MCF 10A (cell line): ENCODE results near the gene APH1A. TPM values are rescaled to one million over a fixed set of nuclear protein-coding genes. Genes with fewer than 3 reads are reported as not detected.

Source experiments
- BruUV-seq: library from RNA; stranded (reverse); fragments of 400-500 nt; replicated peaks from 2 replicates; lab custom pipeline; 2021; lab: Mats Ljungman, UMichigan
- CTCF ChIA-PET: fragments of 300-600 bp; sonication (Branson Sonifier 250); formaldehyde crosslinking; extraction: SDS; loops from one replicate; lab custom pipeline; 2021; ENCODE audit warnings: antibody characterized with exemption, inconsistent platforms; lab: Yijun Ruan, JAX
- POLR2A ChIA-PET: fragments of 300-600, 350-650 bp; sonication (Branson Sonifier 250); formaldehyde crosslinking; extraction: SDS; loops from one replicate; lab custom pipeline; 2020; ENCODE audit warnings: antibody characterized with exemption, inconsistent platforms; lab: Yijun Ruan, JAX
- DNase-seq: peaks from one replicate; pipeline ENCODE4 v3.0.0-alpha.2; 2018; ENCODE audit not compliant: unreplicated experiment
- H3K27ac Mint-ChIP-seq: one replicate; pipeline ENCODE4 v1.8.0; 2022; ENCODE audit warnings: mild to moderate bottlenecking, low read depth, mixed read lengths; ENCODE audit not compliant: unreplicated experiment
- H3K27me3 Mint-ChIP-seq: one replicate; pipeline ENCODE4 v1.8.0; 2022; ENCODE audit warnings: mixed read lengths; ENCODE audit not compliant: insufficient read depth, unreplicated experiment
- H3K36me3 Mint-ChIP-seq: one replicate; pipeline ENCODE4 v1.8.0; 2022; ENCODE audit warnings: mild to moderate bottlenecking, moderate library complexity, mixed read lengths; ENCODE audit not compliant: insufficient read depth, unreplicated experiment
- H3K4me1 Mint-ChIP-seq: one replicate; pipeline ENCODE4 v1.8.0; 2022; ENCODE audit warnings: mixed read lengths; ENCODE audit not compliant: insufficient read depth, unreplicated experiment
- H3K4me3 Mint-ChIP-seq: one replicate; pipeline ENCODE4 v1.8.0; 2022; ENCODE audit warnings: mild to moderate bottlenecking, moderate library complexity, mixed read lengths; ENCODE audit not compliant: unreplicated experiment
- H3K9me3 Mint-ChIP-seq: one replicate; pipeline ENCODE4 v1.8.0; 2022; ENCODE audit warnings: mixed read lengths; ENCODE audit not compliant: unreplicated experiment
- CTCF ChIP-seq: fragments of 200-600 bp; IDR thresholded peaks from one replicate; pipeline ENCODE4 v1.8.0; 2022; ENCODE audit warnings: antibody characterized with exemption, mild to moderate bottlenecking; ENCODE audit not compliant: unreplicated experiment
- intact Hi-C: fragments of 100-400 bp; cut with micrococcal nuclease; formaldehyde crosslinking; loops from 2 replicates; pipeline ENCODE4 v1.14.1; 2022
- total RNA-seq: library from RNA; stranded (reverse); gene quantifications from 2 replicates; pipeline ENCODE4 v1.2.3, GENCODE V29; 2022

Gene APH1A
- total RNA-seq, 1 experiment from 2014 or later = 123 TPM

- peaks cover 100% of the 10 kb centered on the region for H3K36me3 Mint-ChIP-seq
- no peaks in the 10 kb centered on the region for H3K9me3 Mint-ChIP-seq
- no peak for DNase-seq
- ChIA-PET POLR2A (interaction anchor here (1.1 to 1.7 kb wide), 3 partner anchors 8 to 18 kb away, joined by 4 to 6 read pairs (median 5); partner anchors contain the start of gene PRPF3), CTCF (no interaction called here)
- BruUV-seq = no TSS peak
- H3K4me1 Mint-ChIP-seq = no peaks in the 10 kb centered on the region
- no peak for TF ChIP-seq CTCF
- H3K27ac Mint-ChIP-seq = no peak overlapping the region
- no peaks in the 10 kb centered on the region for H3K27me3 Mint-ChIP-seq
- intact Hi-C loops = no loop called here
- no peak overlapping the region for H3K4me3 Mint-ChIP-seq
Measured at GRCh38 chr1:150302902-150303301, 34.1 kb upstream of the APH1A start.

DNA sequence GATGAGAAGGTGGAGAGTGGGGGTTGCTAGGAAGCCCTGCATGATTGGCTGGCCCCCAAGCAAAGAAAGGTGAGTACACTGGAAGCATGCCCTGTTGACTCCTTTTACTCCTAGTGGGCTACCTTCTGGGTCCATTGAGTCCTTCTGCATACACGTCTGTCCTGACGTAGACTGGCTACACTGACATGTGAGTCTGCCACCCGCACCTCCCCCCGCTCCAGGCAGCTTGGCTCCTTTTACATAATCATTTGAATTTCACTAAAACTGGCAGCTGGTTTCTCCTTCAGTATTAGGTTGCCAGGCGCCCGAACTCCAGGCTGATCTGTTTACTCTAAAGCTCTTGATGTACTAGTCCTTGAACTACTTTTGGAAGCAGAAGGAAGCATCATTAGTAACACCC lies 33.5 kb upstream of the APH1A start:
- Mint-ChIP-seq H3K27ac (no peak overlapping the region), H3K4me3 (no peak overlapping the region), H3K4me1 (no peaks in the 10 kb centered on the region), H3K9me3 (no peaks in the 10 kb centered on the region), H3K27me3 (no peaks in the 10 kb centered on the region), H3K36me3 (peaks cover 100% of the 10 kb centered on the region)
- CTCF ChIA-PET = interaction anchor here (1.1 kb wide), 1 partner anchor 21 kb away, joined by 4 read pairs; no protein-coding TSS in a partner anchor
- intact Hi-C loops = no loop called here
- BruUV-seq = no TSS peak
- DNase-seq = no peak
- no peak for TF ChIP-seq CTCF
- POLR2A ChIA-PET = interaction anchor here (0.7 to 1.7 kb wide), 6 partner anchors 10 to 68 kb away, joined by 3 to 5 read pairs (median 3); partner anchors contain the start of gene PRPF3

DNA sequence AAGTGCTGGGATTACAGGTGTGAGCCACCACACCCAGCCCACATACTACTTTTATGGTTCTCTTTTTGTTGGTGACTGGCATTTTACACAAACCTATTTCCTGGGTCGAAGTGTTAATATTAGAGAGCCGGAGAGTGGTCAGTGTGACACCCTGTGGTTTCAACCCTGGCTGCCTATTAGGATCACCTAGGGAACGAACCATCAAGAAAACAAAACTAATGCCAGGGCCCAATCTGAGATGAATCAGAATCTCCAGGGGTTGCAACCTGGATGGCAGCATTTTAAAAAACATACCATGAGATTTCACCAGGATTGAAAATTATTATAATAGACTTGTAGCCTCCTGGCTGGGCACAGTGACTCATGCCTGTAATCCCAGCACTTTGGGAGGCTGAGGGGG lies 30.9 kb upstream of the APH1A start:
- peaks cover 100% of the 10 kb centered on the region for H3K36me3 Mint-ChIP-seq
- no peaks in the 10 kb centered on the region for H3K27me3 Mint-ChIP-seq
- POLR2A ChIA-PET = interaction anchor here (0.6 to 1.5 kb wide), 4 partner anchors 12 to 812 kb away, joined by 3 to 4 read pairs (median 4); partner anchors contain the start of gene PRPF3
- no peak for TF ChIP-seq CTCF
- no peaks in the 10 kb centered on the region for H3K9me3 Mint-ChIP-seq
- no peak for DNase-seq
- no peak overlapping the region for H3K27ac Mint-ChIP-seq
- intact Hi-C loops = no loop called here
- BruUV-seq = no TSS peak
- CTCF ChIA-PET = interaction anchor here (1.3 to 1.8 kb wide), 2 partner anchors 44 to 46 kb away, joined by 4 to 7 read pairs; no protein-coding TSS in a partner anchor
- H3K4me3 Mint-ChIP-seq = no peak overlapping the region
- peaks cover 15% of the 10 kb centered on the region for H3K4me1 Mint-ChIP-seq

GRCh38 chr1:150295476-150295875 lies 26.7 kb upstream of the APH1A start:
- intact Hi-C loops = no loop called here
- DNase-seq = no peak
- ChIA-PET CTCF (interaction anchor here (0.6 to 1.4 kb wide), 6 partner anchors 8 to 777 kb away, joined by 3 to 6 read pairs (median 4); no protein-coding TSS in a partner anchor), POLR2A (interaction anchor here (0.6 to 3.9 kb wide), 10 partner anchors 8 to 1030 kb away, joined by 3 to 15 read pairs (median 4); partner anchors contain the start of genes ANP32E, APH1A, CIART and PRPF3)
- no peaks in the 10 kb centered on the region for H3K27me3 Mint-ChIP-seq
- TSS peak; percentile 11 for BruUV-seq
- peaks cover 26% of the 10 kb centered on the region for H3K4me1 Mint-ChIP-seq
- H3K4me3 Mint-ChIP-seq = peak overlapping the region; percentile 93
- TF ChIP-seq CTCF = no peak
- no peaks in the 10 kb centered on the region for H3K9me3 Mint-ChIP-seq
- H3K36me3 Mint-ChIP-seq = peaks cover 74% of the 10 kb centered on the region
- peak overlapping the region; percentile 100 for H3K27ac Mint-ChIP-seq
